SK-N-SH treated with all-trans-retinoic acid at 6 μM for 48 hours (cell line): ENCODE results near the gene ERO1B.
A peak's percentile ranks its signal among the peaks of the same experiment; 100 is the strongest.
"Not testable (repeated sequence)": the region's sequence is repeated elsewhere in the genome, so short reads cannot be mapped to it uniquely, and the experiment has no call there.

Experiments
- ATAC-seq: fragments of 200-7000 bp; cut with Tn5 transposase; 3 replicates; pipeline ENCODE4 v1.9.1; 2020; ENCODE audit warnings: mild to moderate bottlenecking, moderate library complexity
- ARNTL ChIP-seq: fragments of 450-650 bp; formaldehyde crosslinking; IDR thresholded peaks from 2 replicates; pipeline ENCODE4 v1.5.0; 2020; ENCODE audit warnings: low read depth, mild to moderate bottlenecking, moderate library complexity, borderline replicate concordance
- BACH2 ChIP-seq: fragments of 250-450 bp; sonication (Bioruptor Pico); IDR thresholded peaks from 2 replicates; pipeline ENCODE4 v1.9.0; 2021; ENCODE audit warnings: mild to moderate bottlenecking, borderline replicate concordance
- CSDC2 ChIP-seq: fragments of 250-450 bp; sonication (Bioruptor Pico); IDR thresholded peaks from 2 replicates; pipeline ENCODE4 v1.5.0; 2020; ENCODE audit warnings: mild to moderate bottlenecking, moderate library complexity
- ESRRG ChIP-seq: fragments of 250-450 bp; sonication (Bioruptor Pico); IDR thresholded peaks from 2 replicates; pipeline ENCODE4 v1.6.1; 2021; ENCODE audit warnings: mild to moderate bottlenecking
- GLIS3 ChIP-seq: fragments of 250-450 bp; sonication (Bioruptor Pico); IDR thresholded peaks from 2 replicates; pipeline ENCODE4 v1.5.0; 2020; ENCODE audit warnings: mild to moderate bottlenecking, moderate library complexity
- ISL1 ChIP-seq: fragments of 250-450 bp; sonication (Bioruptor Pico); IDR thresholded peaks from 2 replicates; pipeline ENCODE4 v2.1.2; 2022; ENCODE audit warnings: mild to moderate bottlenecking, moderate library complexity
- OSR1 ChIP-seq: fragments of 250-450 bp; sonication (Bioruptor Pico); IDR thresholded peaks from 2 replicates; pipeline ENCODE4 v1.8.0; 2022; ENCODE audit warnings: moderate library complexity, mild to moderate bottlenecking, inconsistent platforms
- PPARA ChIP-seq: fragments of 250-450 bp; sonication (Bioruptor Pico); IDR thresholded peaks from 2 replicates; pipeline ENCODE4 v1.5.0; 2020; ENCODE audit warnings: mild to moderate bottlenecking, borderline replicate concordance
- RARB ChIP-seq: fragments of 250-450 bp; sonication (Bioruptor Pico); IDR thresholded peaks from 2 replicates; pipeline ENCODE4 v1.8.0; 2021; ENCODE audit warnings: mild to moderate bottlenecking, moderate library complexity
- SNAI2 ChIP-seq: fragments of 250-450 bp; sonication (Bioruptor Pico); IDR thresholded peaks from 2 replicates; pipeline ENCODE4 v1.5.0; 2020; ENCODE audit warnings: mild to moderate bottlenecking, moderate library complexity
- TCF4 ChIP-seq: fragments of 250-450 bp; sonication (Bioruptor Pico); IDR thresholded peaks from 2 replicates; pipeline ENCODE4 v1.8.0; 2021; ENCODE audit warnings: mild to moderate bottlenecking, moderate library complexity, borderline replicate concordance
- TSHZ2 ChIP-seq: fragments of 250-450 bp; sonication (Bioruptor Pico); IDR thresholded peaks from 2 replicates; pipeline ENCODE4 v1.5.0; 2020; ENCODE audit warnings: mild to moderate bottlenecking, moderate library complexity
- ZC3H10 ChIP-seq: fragments of 250-450 bp; sonication (Bioruptor Pico); IDR thresholded peaks from 2 replicates; pipeline ENCODE4 v1.5.1; 2021; ENCODE audit warnings: mild to moderate bottlenecking, moderate library complexity
- ZNF565 ChIP-seq: fragments of 450-650 bp; formaldehyde crosslinking; conservative IDR thresholded peaks from 2 replicates; pipeline ENCODE4 v1.5.0; 2020; ENCODE audit warnings: low read depth, mild to moderate bottlenecking, moderate library complexity
- ZNF70 ChIP-seq: fragments of 450-650 bp; formaldehyde crosslinking; IDR thresholded peaks from 2 replicates; pipeline ENCODE4 v1.5.0; 2020; ENCODE audit warnings: mild to moderate bottlenecking, moderate library complexity
- ZNF8 ChIP-seq: fragments of 450-650 bp; formaldehyde crosslinking; IDR thresholded peaks from 2 replicates; pipeline ENCODE4 v1.5.0; 2020; ENCODE audit warnings: mild to moderate bottlenecking, moderate library complexity
- TF ChIP-seq, protein P1 (sequence below): fragments of 250-450 bp; sonication (Bioruptor Pico); IDR thresholded peaks from 2 replicates; pipeline ENCODE4 v1.8.0; 2021; ENCODE audit warnings: low read depth, mild to moderate bottlenecking, moderate library complexity, borderline replicate concordance
- TF ChIP-seq, protein P2 (sequence below): fragments of 250-450 bp; sonication (Bioruptor Pico); IDR thresholded peaks from 2 replicates; pipeline ENCODE4 v1.5.1; 2020; ENCODE audit warnings: low read depth, mild to moderate bottlenecking, moderate library complexity
- TF ChIP-seq, protein P3 (sequence below): fragments of 250-450 bp; sonication (Bioruptor Pico); IDR thresholded peaks from 2 replicates; pipeline ENCODE4 v1.5.1; 2021; ENCODE audit warnings: mild to moderate bottlenecking, moderate library complexity

ERO1B gene

DNA sequence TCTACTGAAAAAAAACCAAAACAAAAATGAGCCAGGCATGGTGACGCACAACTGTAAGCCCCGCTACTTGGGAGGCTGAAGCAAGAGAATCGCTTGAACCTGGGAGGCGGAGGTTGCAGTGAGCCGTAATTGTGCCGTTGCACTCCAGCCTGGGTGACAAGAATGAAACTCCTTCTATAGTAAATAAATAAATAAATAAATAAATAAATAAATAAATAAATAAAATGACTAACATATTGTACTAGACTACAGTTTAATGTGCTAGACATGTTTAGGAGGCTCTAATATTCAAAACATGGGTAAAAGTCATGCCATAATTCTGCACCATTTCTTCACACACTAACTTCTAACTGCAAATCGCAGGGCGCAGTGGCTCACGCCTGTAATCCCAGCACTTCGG, 33.3 kb upstream of the ERO1B start:
- ATAC-seq = no peak
- TF ChIP-seq ZC3H10 (CRISPR knock-in tag) (no peak), OSR1 (CRISPR knock-in tag) (no peak), GLIS3 (CRISPR knock-in tag) (no peak), CSDC2 (no peak), RARB (CRISPR knock-in tag) (no peak), ZNF8 (CRISPR knock-in tag) (no peak), ESRRG (no peak), ZNF565 (CRISPR knock-in tag) (no peak), ISL1 (CRISPR knock-in tag) (no peak), TCF4 (CRISPR knock-in tag) (no peak), SNAI2 (CRISPR knock-in tag) (no peak)
- TF ChIP-seq, protein P1, sequence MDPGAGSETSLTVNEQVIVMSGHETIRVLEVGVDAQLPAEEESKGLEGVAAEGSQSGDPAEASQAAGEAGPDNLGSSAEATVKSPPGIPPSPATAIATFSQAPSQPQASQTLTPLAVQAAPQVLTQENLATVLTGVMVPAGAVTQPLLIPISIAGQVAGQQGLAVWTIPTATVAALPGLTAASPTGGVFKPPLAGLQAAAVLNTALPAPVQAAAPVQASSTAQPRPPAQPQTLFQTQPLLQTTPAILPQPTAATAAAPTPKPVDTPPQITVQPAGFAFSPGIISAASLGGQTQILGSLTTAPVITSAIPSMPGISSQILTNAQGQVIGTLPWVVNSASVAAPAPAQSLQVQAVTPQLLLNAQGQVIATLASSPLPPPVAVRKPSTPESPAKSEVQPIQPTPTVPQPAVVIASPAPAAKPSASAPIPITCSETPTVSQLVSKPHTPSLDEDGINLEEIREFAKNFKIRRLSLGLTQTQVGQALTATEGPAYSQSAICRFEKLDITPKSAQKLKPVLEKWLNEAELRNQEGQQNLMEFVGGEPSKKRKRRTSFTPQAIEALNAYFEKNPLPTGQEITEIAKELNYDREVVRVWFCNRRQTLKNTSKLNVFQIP (CRISPR knock-in tag) = no peak

DNA sequence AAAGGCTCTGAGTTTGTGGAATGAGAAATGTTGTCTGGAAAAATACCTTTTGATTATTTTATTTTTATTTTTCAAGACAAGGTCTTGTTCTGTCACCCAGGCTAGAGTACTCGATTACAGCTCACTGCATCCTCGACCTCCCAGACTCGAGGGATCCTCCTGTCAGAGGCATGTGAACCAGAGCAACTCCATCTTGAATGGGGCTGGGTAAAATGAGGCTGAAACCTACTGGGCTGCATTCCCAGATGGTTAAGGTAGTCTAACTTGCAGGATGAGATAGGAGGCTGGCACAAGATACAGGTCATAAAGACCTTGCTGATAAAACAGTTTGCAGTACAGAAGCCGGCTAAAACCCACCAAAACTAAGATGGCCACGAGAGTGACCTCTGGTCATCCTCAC, 32.3 kb upstream of the ERO1B start:
- ATAC-seq = not testable (repeated sequence)

- TF ChIP-seq ZC3H10 (CRISPR knock-in tag) = no peak
- TF ChIP-seq, protein P2, sequence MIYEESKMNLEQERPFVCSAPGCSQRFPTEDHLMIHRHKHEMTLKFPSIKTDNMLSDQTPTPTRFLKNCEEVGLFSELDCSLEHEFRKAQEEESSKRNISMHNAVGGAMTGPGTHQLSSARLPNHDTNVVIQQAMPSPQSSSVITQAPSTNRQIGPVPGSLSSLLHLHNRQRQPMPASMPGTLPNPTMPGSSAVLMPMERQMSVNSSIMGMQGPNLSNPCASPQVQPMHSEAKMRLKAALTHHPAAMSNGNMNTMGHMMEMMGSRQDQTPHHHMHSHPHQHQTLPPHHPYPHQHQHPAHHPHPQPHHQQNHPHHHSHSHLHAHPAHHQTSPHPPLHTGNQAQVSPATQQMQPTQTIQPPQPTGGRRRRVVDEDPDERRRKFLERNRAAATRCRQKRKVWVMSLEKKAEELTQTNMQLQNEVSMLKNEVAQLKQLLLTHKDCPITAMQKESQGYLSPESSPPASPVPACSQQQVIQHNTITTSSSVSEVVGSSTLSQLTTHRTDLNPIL (CRISPR knock-in tag) = no peak
- no peak for TF ChIP-seq TCF4 (CRISPR knock-in tag)
- TF ChIP-seq TSHZ2 (CRISPR knock-in tag) = no peak
- TF ChIP-seq BACH2 (CRISPR knock-in tag) = no peak
- no peak for ATAC-seq
Measured at GRCh38 chr1:236313427-236313826, 31.7 kb upstream of the ERO1B start.

DNA sequence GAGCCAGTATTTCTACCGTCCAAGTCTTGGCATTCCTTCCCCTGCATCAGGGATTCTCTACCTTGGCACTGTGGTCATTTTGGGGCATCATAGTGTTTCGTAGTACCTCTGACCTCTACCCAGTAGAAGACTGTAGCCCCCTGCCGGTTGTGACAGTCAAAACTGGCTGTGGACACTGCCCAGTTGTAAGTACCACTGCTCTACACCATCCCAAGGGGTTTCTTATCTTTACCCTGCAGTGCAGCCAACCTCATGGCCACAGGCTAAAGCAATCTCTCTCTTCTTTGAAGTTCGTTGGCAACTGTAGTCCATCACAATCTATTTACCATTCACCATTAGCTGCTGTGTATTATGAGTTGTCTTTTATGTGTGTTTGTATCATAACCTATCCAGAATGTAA, 29.3 kb upstream of the ERO1B start:
- peak; percentile 64 for ATAC-seq

DNA sequence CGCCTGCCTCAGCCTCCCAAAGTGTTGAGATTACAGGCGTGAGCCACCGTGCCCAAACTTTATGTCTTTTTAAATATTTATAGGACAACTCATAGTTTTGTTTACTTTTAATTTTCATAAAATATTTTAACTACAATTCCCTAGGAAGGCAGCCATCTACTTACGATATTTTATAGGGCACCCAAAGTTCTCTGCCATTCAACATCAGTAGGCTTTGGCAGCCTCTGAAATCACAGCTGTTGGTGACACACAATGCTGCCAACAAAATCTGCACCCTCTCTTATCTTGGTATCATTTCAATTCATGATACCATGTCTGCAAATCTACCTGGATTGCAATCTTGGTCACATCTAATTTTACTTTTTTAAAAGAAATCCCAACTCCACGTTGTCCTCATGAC, 27.1 kb upstream of the ERO1B start:
- TF ChIP-seq ISL1 (CRISPR knock-in tag) = no peak

More for the DNA sequence above, 29.3 kb upstream of the ERO1B start:
- no peak for TF ChIP-seq ZNF70 (CRISPR knock-in tag)
- TF ChIP-seq CSDC2 = no peak
- no peak for TF ChIP-seq RARB (CRISPR knock-in tag)
- TF ChIP-seq ISL1 (CRISPR knock-in tag) = no peak

DNA sequence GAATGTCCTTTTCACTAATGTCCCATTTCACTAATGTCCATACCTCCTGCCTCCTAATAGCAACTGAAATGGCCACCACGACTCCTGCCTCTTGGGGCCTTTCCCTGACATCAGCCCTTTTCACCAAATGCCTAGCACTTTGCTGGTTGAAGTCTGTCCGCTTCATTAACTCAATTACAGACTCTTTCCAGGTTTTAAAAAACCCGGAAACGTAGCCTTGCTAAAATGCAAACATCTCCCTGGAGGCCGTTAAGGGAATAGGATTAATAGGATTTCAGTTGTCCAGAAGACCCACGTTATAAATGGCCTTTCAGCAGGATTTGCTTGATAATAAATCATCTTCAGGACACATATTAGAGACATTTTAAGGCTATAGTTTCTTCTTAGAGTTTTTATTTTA, 25.7 kb upstream of the ERO1B start:
- no peak for ATAC-seq
- TF ChIP-seq ZNF70 (CRISPR knock-in tag) = no peak
- no peak for TF ChIP-seq RARB (CRISPR knock-in tag)
- TF ChIP-seq, protein P1 (CRISPR knock-in tag) = no peak
- no peak for TF ChIP-seq TCF4 (CRISPR knock-in tag)
- no peak for TF ChIP-seq SNAI2 (CRISPR knock-in tag)
- no peak for TF ChIP-seq ZNF8 (CRISPR knock-in tag)
- TF ChIP-seq, protein P3, sequence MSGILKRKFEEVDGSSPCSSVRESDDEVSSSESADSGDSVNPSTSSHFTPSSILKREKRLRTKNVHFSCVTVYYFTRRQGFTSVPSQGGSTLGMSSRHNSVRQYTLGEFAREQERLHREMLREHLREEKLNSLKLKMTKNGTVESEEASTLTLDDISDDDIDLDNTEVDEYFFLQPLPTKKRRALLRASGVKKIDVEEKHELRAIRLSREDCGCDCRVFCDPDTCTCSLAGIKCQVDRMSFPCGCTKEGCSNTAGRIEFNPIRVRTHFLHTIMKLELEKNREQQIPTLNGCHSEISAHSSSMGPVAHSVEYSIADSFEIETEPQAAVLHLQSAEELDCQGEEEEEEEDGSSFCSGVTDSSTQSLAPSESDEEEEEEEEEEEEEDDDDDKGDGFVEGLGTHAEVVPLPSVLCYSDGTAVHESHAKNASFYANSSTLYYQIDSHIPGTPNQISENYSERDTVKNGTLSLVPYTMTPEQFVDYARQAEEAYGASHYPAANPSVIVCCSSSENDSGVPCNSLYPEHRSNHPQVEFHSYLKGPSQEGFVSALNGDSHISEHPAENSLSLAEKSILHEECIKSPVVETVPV (CRISPR knock-in tag) = no peak
- TF ChIP-seq PPARA (CRISPR knock-in tag) = no peak
- TF ChIP-seq ARNTL (CRISPR knock-in tag) = no peak

More for the DNA sequence above, 27.1 kb upstream of the ERO1B start:
- no peak for ATAC-seq
